ENCODE measurements around the gene LGR4.
A peak's percentile ranks its signal among the peaks of the same experiment; 100 is the strongest.
"Not testable (repeated sequence)": the region's sequence is repeated elsewhere in the genome, so short reads cannot be mapped to it uniquely, and the experiment has no call there.

Gene LGR4

GRCh38 chr11:27367881-27368280 is 104.7 kb downstream of the LGR4 start:
- DNase-seq: no peak

GRCh38 chr11:27363576-27364117 is 108.9 kb downstream of the LGR4 start:
- no peak for DNase-seq

- peak; percentile 85 for DNase-seq
Observed at GRCh38 chr11:27362749-27363575, 109.6 kb downstream of the LGR4 start, which contains the start of gene CCDC34. TSS of gene CCDC34 (minus strand) at chr11:27363215. CDS start at chr11:27363194, 21 bp downstream.

- DNase-seq: no peak
Observed at GRCh38 chr11:27361649-27362431, 110.8 kb downstream of the LGR4 start.

GRCh38 chr11:27358296-27358695 is 114.3 kb downstream of the LGR4 start:
- DNase-seq: no peak

GRCh38 chr11:27357250-27357649 is 115.3 kb downstream of the LGR4 start:
- DNase-seq: no peak

GRCh38 chr11:27356624-27357222 is 115.9 kb downstream of the LGR4 start:
- DNase-seq: no peak

- no peak for DNase-seq
Observed at GRCh38 chr11:27355575-27356104, 117.0 kb downstream of the LGR4 start.

GRCh38 chr11:27354359-27354965 is 118.1 kb downstream of the LGR4 start:
- no peak for DNase-seq

- DNase-seq: no peak
Observed at GRCh38 chr11:27353593-27354358, 118.8 kb downstream of the LGR4 start.

GRCh38 chr11:27352781-27353180 is 119.8 kb downstream of the LGR4 start:
- no peak for DNase-seq

GRCh38 chr11:27350511-27350910 is 122.1 kb downstream of the LGR4 start:
- DNase-seq: no peak

GRCh38 chr11:27349919-27350318 is 122.7 kb downstream of the LGR4 start:
- no peak for DNase-seq

- no peak for DNase-seq
Observed at GRCh38 chr11:27348340-27348873, 124.2 kb downstream of the LGR4 start.

GRCh38 chr11:27347359-27348339 is 124.9 kb downstream of the LGR4 start:
- no peak for DNase-seq

- no peak for DNase-seq
Observed at GRCh38 chr11:27339941-27340340, 132.6 kb downstream of the LGR4 start.

GRCh38 chr11:27334764-27335163 is 137.8 kb downstream of the LGR4 start:
- DNase-seq: not testable (repeated sequence)

GRCh38 chr11:27331981-27332380 is 140.6 kb downstream of the LGR4 start:
- no peak for DNase-seq

GRCh38 chr11:27330633-27331270 is 141.8 kb downstream of the LGR4 start:
- DNase-seq: no peak
